ENCODE results near the gene SLC35A1.

SLC35A1 gene

GRCh38 chr6:87534377-87535047, 61.7 kb downstream of the SLC35A1 start:
- DNase-seq: no peak

GRCh38 chr6:87538510-87539260, 65.9 kb downstream of the SLC35A1 start:
- DNase-seq: no peak

GRCh38 chr6:87539554-87539953, 66.8 kb downstream of the SLC35A1 start:
- no peak for DNase-seq

- DNase-seq: no peak
Measured at GRCh38 chr6:87540539-87540938, 67.8 kb downstream of the SLC35A1 start.

- no peak for DNase-seq
Measured at GRCh38 chr6:87541041-87541440, 68.3 kb downstream of the SLC35A1 start.

GRCh38 chr6:87541744-87542143, 69.0 kb downstream of the SLC35A1 start:
- DNase-seq: no peak

GRCh38 chr6:87543696-87544473, 71.1 kb downstream of the SLC35A1 start:
- no peak for DNase-seq

GRCh38 chr6:87544474-87544735, 71.6 kb downstream of the SLC35A1 start:
- DNase-seq: no peak

GRCh38 chr6:87551799-87552198, 79.0 kb downstream of the SLC35A1 start:
- DNase-seq: no peak

GRCh38 chr6:87553159-87553765, 80.5 kb downstream of the SLC35A1 start:
- DNase-seq: no peak

GRCh38 chr6:87555506-87555905, 82.7 kb downstream of the SLC35A1 start:
- no peak for DNase-seq

GRCh38 chr6:87558446-87558845, 85.7 kb downstream of the SLC35A1 start:
- no peak for DNase-seq

- DNase-seq: no peak
Measured at GRCh38 chr6:87561017-87561416, 88.2 kb downstream of the SLC35A1 start.

Measured in islet precursor cell (in vitro differentiated cells).